Lower lobe of right lung (tissue), 2 donors: ENCODE data around the gene DHRSX. TPM values are rescaled to one million over a fixed set of nuclear protein-coding genes. Genes with fewer than 3 reads are reported as not detected.

Source experiments
- ATAC-seq, 2 donors: fragments of 200-7000 bp; cut with Tn5 transposase; one replicate each; pipeline ENCODE4 v1.9.1; 2020 to 2022; ENCODE audit warnings: mild to moderate bottlenecking in 2 of 2, moderate library complexity in 2 of 2
- DNase-seq: peaks from one replicate; pipeline ENCODE4 v3.0.0-alpha.2; 2020
- H3K27ac ChIP-seq: fragments of 200-600 bp; one replicate; pipeline ENCODE4 v1.8.0; 2022
- H3K27me3 ChIP-seq: fragments of 200-600 bp; one replicate; pipeline ENCODE4 v1.8.0; 2022; ENCODE audit warnings: low read depth
- H3K36me3 ChIP-seq: fragments of 200-600 bp; one replicate; pipeline ENCODE4 v1.8.0; 2022; ENCODE audit warnings: mild to moderate bottlenecking
- H3K4me1 ChIP-seq: fragments of 200-600 bp; one replicate; pipeline ENCODE4 v1.8.0; 2022
- H3K4me3 ChIP-seq: fragments of 200-600 bp; one replicate; pipeline ENCODE4 v1.8.0; 2022; ENCODE audit warnings: mild to moderate bottlenecking
- H3K9me3 ChIP-seq: fragments of 200-600 bp; one replicate; pipeline ENCODE4 v1.8.0; 2022
- CTCF ChIP-seq: fragments of 200-600 bp; IDR thresholded peaks from one replicate; pipeline ENCODE4 v1.8.0; 2022; ENCODE audit warnings: antibody characterized with exemption, mild to moderate bottlenecking
- intact Hi-C: fragments of 100-400 bp; cut with DNase I; formaldehyde crosslinking; loops from one replicate; pipeline ENCODE4 v1.11.0; 2022
- total RNA-seq: library from RNA; stranded (reverse); fragmentation: NEBNext Ultra II Directional; extraction: Animal tissue kit (Norgen Biotek cat#: 25700); gene quantifications from one replicate; pipeline ENCODE4 v1.2.1, GENCODE V29; 2021
- donor health status: DM: no; HTN: yes; CAD: no; lungs with severe emphysema.

Gene DHRSX
- total RNA-seq, 1 donor from 2014 or later = 31.9 TPM

- H3K27me3 ChIP-seq = no peaks in the 10 kb centered on the region
- no peak for TF ChIP-seq CTCF
- peak; percentile 33 for DNase-seq
- ATAC-seq = no peak
- H3K4me3 ChIP-seq = no peak overlapping the region
- no peaks in the 10 kb centered on the region for H3K36me3 ChIP-seq
- no peak overlapping the region for H3K27ac ChIP-seq
- intact Hi-C loops = no loop called here
- H3K9me3 ChIP-seq = no peaks in the 10 kb centered on the region
- H3K4me1 ChIP-seq = no peaks in the 10 kb centered on the region
Measured at GRCh38 chrX:2451501-2452316, 49.1 kb downstream of the DHRSX start.

GRCh38 chrX:2450681-2451080 is 50.1 kb downstream of the DHRSX start:
- H3K27me3 ChIP-seq = no peaks in the 10 kb centered on the region
- ATAC-seq = no peak
- no peak overlapping the region for H3K27ac ChIP-seq
- no peak for TF ChIP-seq CTCF
- H3K4me1 ChIP-seq = no peaks in the 10 kb centered on the region
- no peaks in the 10 kb centered on the region for H3K9me3 ChIP-seq
- no peak overlapping the region for H3K4me3 ChIP-seq
- intact Hi-C loops = no loop called here
- H3K36me3 ChIP-seq = no peaks in the 10 kb centered on the region
- DNase-seq = no peak

- TF ChIP-seq CTCF = no peak
- H3K4me1 ChIP-seq = no peaks in the 10 kb centered on the region
- no peak for ATAC-seq
- peak; percentile 27 for DNase-seq
- no peaks in the 10 kb centered on the region for H3K9me3 ChIP-seq
- no peaks in the 10 kb centered on the region for H3K36me3 ChIP-seq
- intact Hi-C loops = no loop called here
- H3K4me3 ChIP-seq = no peak overlapping the region
- H3K27me3 ChIP-seq = no peaks in the 10 kb centered on the region
- no peak overlapping the region for H3K27ac ChIP-seq
Measured at GRCh38 chrX:2449135-2449886, 51.5 kb downstream of the DHRSX start.

- intact Hi-C loops = no loop called here
Measured at GRCh38 chrX:2447484-2447883, 53.3 kb downstream of the DHRSX start.

GRCh38 chrX:2446815-2447214 is 54.0 kb downstream of the DHRSX start:
- DNase-seq (peak; percentile 31), ATAC-seq (peak in 1 of 2 donors; percentile 37)
- H3K9me3 ChIP-seq = no peaks in the 10 kb centered on the region
- intact Hi-C loops = no loop called here
- no peak overlapping the region for H3K27ac ChIP-seq
- no peak for TF ChIP-seq CTCF
- no peaks in the 10 kb centered on the region for H3K27me3 ChIP-seq
- no peak overlapping the region for H3K4me3 ChIP-seq
- H3K36me3 ChIP-seq = no peaks in the 10 kb centered on the region
- no peaks in the 10 kb centered on the region for H3K4me1 ChIP-seq

More at GRCh38 chrX:2447484-2447883, 53.3 kb downstream of the DHRSX start:
- DNase-seq (peak; percentile 3), ATAC-seq (no peak)
- Histone ChIP-seq H3K9me3 (no peaks in the 10 kb centered on the region), H3K4me3 (no peak overlapping the region), H3K36me3 (no peaks in the 10 kb centered on the region), H3K27me3 (no peaks in the 10 kb centered on the region), H3K27ac (no peak overlapping the region), H3K4me1 (no peaks in the 10 kb centered on the region)
- no peak for TF ChIP-seq CTCF
